HG03558 (cell line): ENCODE measurements around the gene APOL3.
"Not testable (repeated sequence)": the region's sequence is repeated elsewhere in the genome, so short reads cannot be mapped to it uniquely, and the experiment has no call there.

Experiments used
- ATAC-seq: cut with Tn5 transposase; IDR thresholded peaks from one replicate; pipeline ENCODE4 v1.9.1; 2021; ENCODE audit warnings: moderate number of reproducible peaks; ENCODE audit not compliant: unreplicated experiment; ENCODE audit errors: extremely low read depth

APOL3 gene

DNA sequence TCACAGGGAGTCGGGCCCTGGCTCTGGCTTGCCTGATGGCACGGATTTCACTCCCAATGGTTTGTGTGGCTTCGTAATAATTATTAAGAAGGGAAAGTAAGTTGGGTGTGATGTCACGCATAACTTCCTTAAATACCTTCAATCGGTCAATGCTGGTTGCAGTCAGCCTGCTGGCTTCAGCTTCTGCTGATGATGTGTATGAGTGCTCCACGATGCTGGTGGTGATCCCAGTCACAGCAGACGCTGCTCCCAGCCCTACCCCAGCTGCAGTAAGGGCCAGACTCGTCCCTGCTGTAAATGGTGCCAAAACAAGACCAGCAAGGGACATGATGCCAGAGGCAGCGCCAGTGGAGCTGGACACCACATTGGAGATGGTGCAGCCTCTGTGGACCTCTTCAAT lies 19.1 kb downstream of the APOL3 start:
- ATAC-seq, result no peak

DNA sequence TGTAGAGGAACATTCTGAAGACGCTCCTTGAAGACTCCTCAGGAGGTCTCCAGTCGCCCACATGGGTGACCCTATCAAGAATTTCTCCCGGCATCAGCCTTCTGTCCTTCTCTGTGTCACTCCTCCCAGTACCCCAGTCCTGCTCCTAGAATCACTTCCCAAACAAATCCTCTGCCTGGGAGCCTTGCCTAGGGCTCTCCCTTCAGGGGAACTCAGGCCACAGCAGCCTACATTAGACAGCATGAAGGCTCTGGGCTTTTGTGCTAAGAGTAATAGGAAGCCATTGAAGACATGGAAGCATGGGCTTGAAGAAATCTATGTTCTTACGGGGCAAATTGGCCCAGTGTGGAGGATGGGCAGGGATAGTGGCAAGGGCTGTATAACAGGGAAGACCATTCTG lies 21.8 kb downstream of the APOL3 start:
- ATAC-seq, result not testable (repeated sequence)

DNA sequence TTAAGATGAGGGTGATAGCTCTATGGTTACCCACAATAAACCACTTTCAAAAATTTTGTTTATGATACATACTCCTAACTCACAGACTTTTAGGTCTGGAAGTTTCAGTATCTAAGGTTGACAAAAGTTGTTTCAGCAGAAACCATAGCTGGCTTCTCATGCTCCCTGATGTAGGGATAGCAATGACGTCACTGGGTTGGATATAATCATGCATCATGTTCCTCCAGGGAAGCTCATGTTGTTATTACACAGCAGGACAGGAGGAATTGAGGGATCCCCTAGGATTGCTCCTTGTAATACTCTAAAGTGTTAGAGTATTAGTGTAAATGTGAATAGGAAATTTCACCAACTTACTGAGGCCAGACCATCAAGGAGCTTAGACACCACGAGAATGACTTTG lies 23.6 kb downstream of the APOL3 start:
- no peak for ATAC-seq

DNA sequence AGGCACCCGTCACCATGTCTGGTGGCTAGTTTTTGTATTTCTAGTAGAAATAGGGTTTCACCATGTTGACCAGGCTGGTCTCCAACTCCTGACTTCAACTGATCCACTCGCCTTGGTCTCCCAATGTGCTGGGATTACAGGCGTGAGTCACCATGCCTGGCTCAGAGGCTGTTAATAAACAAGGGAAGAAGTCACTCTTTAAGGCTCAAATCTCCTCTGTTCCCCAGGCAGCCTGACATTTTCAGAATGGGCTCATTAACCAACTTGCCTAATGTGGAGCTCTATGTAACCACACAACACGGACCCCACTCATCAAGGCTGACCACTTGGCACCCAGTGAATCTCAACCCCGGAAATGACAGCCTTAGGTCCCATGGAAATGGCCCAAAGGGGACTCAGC lies 24.1 kb downstream of the APOL3 start:
- no peak for ATAC-seq

DNA sequence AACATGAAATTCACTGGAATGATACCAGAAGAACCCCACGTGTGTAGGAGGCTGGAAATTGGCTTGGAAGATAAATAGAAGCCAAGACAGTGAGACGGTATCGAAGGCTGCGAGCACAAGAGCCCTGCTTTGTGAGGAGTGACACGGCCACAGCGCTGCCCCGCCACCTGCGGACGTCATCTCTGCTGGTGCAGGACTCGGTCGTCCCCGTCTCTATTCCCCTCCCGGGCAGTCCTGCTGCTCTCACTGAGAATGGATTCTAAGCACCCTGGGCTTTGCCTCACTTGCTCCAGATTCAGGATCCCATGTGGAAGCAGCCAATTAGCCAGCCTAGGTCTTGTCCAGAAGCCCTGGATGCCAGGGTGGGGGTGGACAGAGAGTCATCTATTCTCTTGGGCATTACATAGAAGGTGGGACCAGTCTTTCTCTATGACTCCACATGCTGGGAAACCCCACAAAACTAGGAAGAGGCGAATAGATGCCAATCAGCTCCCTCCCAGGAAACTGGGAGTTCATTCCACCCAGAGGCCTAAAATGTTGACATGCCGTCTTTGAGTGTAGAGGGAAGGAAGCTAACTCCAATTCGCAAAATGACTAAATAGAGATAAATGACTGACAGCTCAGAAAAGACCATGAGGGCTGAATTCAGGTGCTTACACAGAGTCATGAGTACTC lies 25.1 kb downstream of the APOL3 start:
- ATAC-seq, result no peak

DNA sequence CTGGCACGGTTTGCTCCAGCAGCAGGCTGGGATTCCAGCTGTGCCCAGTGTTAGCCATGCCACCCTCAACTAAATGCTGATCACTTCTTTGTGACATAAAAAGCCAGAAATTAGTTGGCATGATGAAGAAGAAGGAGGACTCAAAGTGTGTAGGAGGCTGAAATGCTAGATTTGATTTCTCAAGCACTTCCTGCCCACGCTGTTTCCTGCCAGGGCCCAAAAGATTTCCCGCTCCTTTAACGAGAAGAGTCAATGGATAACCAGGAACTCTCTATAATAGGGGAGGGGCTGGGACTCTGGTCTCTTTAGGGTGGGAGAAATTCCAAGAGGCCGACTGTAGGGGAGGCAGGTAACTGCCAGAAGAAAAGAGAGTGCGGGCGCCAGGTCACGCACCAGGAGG lies 26.4 kb downstream of the APOL3 start:
- ATAC-seq, result no peak

DNA sequence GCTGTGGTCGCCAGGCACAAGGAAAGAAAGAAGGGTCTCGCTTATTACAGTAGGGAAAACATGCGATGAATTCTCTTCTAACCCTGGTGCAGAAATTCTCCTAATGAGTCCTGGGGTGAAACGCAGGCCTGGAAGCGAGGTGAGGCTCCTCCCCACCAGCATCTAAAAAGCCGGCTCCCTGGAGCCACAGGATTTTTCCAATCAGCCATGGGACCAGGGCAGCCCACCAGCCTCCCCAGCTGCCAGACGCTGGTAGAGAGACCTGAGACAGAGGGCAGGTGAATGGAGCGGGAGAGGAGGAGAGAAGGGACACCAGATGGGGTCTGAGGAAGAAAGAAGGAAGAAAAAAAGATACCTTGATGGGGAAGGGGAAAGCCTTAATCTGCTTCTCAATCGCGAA lies 28.6 kb downstream of the APOL3 start:
- no peak for ATAC-seq

DNA sequence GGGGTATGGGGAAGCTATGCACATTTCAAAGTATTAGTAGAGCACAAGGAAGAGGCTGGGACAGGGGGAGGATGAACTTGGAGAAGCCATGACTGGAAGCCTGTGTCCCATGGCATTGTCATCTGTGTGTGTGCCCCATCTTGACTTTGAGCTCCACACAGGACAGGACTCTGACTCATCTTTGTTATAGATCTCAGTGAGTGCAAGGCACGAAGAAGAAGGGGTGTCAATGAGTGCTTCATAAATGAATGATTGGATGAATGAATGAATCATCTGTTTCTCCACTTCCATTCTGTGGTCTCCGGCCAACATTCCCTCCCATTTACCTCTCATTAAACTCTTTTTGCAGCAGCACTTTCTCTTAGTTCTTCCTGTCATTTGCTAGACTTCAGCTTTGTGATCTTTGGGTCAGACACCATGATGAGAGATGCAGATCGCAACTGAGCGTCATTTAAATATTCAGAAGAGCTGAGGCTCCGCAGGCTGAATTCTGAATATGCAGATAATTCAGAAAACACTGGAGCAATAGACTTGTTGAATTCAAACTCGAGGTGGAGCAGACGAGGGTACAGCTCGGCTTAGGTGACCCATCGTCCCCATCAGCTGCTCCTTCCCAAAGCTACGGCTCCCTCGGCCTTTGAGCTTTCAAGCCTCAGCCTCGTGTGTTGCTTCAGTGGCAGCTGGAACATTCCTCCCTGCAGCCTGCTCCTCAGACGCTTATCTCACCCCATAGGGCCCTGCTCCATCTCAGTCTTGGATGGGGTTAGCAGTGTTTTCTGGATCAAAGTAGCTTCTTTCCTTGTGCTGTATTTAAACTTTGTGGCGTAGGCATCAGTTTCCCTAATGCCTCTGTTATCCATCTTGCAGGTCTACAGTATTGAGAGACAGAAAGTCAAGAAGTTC lies 30.8 kb downstream of the APOL3 start:
- no peak for ATAC-seq

DNA sequence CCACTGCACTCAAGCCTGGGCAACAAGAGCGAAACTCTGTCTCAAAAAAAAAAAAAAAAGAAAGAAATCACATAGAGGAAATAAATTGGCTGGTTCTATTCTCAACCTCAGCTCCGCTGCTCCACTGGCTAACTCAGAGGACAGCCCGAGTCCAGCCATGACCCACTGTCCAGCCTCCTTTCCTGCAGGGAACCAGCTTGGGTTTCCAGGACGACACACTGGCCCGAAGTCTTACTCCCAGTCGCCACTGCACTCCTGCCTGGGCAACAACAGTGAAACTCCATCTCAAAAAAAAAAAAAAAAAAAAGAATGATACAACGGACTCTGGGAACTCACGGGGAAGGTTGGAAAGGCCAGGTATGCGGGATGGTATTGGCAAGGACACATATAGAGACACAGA lies 31.5 kb downstream of the APOL3 start:
- ATAC-seq, result no peak

DNA sequence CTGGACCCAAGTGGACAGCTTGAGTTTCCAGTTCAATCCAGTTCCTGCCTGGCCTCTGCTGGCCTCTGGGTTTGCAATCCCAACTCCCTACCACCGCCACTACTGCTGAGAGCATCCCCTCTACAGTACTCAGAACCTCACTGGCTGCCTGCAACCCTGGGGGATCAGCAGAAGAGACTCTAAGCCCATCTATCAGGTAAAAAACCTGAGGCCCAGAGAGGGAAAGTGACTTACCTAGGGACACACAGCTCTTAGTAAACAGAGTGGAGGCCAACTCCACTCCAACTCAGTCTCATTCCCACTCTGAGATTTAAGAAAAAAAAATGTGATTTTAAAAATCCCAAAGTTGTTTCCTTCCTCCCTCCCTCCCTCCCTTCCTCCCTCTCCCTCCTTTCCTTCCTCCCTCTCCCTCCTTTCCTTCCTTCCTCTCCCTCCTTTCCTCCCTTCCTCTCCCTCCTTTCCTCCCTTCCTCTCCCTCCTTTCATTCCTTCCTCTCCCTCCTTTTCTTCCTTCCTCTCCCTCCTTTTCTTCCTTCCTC lies 34.5 kb downstream of the APOL3 start:
- no peak for ATAC-seq

DNA sequence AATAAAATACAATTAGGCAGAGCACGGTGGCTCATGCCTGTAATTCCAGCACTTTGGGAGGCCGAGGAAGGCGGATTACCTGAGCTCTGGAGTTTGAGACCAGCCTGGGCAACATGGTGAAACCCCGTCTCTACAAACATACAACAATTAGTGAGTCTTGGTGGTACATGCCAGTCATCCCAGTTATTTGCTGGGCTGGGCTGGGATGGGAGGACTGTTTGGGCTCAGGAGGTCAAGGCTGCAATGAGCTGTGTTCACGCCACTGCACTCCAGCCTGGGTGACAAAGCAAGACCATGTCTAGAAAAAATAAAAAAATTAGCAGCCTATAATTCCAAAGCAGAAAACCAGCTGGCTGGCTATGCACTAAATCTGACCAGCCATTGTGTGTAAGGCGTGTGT lies 35.1 kb downstream of the APOL3 start:
- ATAC-seq, result no peak

DNA sequence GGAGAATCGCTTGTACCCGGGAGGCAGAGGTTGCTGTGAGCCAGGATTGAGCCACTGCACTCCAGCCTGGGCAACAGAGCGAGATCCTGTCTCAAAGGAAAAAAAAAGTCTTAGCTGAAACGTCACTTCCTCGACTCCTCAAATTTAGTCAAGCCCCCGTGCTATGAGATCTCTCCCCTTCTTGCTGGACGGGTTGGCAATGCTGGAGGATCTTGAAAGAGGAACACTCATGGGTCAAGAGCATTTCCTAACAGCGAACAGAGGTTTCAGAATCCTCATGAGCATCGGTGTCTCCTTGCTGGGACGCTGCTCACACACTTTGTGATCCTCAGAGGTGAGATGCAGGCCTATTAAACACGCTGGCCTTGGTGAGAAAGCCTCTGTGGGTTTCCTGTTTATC lies 35.9 kb downstream of the APOL3 start:
- no peak for ATAC-seq

DNA sequence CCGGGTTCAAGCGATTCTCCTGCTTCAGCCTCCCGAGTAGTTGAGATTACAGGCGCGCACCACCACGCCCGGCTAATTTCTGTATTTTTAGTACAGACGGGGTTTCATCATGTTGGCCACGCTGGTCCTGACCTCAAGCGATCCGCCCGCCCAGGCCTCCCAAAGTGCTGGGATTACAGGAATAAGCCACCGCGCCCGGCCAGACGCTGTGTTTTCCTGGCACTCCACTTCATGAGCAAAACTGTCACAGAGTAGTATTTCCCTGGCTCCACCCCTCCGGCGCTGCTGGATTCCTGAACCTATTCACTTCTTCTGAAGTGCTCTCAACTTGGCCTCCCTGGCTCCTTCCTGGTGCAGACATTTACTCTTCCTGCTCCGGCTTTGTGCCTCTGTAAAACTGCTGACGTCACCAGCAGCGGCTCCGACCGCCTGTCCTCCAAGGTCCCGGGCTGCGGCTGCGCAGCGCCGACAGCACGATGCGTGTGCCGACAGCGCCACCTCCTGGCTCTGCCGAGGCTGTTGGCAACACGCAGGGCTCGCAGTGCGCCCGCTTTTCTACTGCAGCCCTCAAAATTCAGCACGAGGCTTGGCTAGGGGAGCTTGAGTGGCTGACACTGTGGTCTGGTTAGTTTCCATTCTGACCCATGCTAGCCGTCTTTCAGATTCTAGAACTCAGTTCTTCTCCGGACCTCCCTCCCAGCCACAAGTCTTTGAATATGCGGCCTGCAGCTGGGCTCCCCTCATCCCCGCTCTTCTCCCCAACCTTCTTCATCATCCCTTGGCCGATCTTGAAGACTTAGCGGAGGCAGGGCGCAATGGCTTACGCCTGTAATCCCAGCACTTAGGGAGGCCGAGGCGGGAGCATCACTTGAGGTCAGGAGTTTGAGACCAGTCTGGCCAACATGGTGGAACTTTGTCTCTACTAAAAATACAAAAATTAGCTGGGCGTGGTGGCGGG lies 36.6 kb downstream of the APOL3 start:
- ATAC-seq, result peak; percentile 73

DNA sequence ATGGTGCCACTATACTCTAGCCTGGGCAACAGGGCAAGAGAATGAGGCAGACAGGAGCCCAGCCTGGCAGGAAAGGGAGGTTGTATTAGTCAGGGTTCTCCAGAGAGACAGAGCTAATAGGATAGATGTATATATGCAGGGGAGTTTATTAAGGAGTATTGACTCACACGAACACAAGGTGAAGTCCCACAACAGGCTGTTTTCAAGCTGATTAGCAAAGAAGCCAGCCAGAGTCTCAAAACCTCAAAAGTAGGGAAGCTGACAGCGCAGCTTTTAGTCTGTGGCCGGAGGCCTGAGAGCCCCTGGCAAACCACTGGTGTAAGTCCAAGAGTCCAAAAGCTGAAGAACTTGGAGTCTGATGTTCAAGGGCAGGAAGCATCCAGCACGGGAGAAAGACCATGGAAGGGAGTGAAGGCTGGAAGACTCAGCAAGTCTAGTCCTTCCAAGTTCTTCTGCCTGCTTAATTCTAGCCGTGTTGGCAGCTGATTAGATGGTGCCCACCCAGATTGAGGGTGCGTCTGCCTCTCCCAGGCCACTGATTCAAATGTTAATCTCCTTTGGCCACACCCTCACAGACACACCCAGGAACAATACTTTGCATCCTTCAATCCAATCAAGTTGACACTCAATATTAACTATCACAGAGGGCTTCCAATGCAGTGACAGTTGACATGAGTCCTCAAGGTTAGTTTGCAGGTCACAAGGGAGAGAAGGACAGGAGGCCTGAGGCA lies 39.8 kb downstream of the APOL3 start:
- ATAC-seq, result not testable (repeated sequence)

DNA sequence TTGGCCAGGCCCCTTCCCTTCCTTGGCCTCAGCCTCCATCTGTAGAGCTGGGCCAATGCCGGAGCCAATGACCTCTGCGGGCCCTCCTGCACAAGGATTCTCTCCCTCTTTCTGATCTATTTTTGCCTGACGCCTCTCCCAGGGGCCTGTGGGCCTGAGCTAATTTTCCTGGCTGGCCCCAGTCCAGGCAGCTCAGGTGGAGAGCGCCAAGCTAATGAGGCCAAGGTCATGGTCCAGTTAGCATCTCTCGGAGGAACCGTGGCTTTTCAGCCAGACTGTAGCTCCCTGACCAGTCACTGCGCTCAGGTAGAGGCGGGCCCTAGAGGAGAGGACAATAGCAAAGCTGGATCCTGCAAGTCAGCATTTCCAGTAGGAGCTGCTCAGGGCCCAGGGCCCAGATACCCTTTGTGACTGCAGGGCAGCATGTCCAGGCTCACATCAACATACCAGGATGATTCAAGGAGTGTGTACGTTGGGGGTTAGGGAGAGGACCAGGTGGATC lies 43.5 kb downstream of the APOL3 start:
- ATAC-seq, result no peak

DNA sequence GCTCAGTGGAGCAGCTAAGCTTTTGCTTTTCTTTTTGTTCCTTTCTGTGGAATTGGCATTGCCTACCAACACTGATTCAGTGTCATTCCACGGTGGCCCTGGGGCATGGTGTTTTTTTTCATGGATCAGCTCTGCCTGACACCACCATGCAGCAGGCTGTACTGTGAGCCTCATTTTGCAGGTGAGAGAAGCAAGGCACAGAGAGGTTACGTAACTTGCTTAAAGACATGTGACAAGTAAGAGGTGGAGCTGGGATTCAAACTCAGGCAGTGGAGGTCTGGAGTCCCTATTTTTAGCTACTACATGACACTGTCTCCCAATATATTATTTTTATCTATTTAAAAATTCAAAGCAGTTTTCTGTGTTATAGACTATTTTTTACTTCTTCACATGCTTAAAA lies 44.4 kb downstream of the APOL3 start:
- no peak for ATAC-seq

DNA sequence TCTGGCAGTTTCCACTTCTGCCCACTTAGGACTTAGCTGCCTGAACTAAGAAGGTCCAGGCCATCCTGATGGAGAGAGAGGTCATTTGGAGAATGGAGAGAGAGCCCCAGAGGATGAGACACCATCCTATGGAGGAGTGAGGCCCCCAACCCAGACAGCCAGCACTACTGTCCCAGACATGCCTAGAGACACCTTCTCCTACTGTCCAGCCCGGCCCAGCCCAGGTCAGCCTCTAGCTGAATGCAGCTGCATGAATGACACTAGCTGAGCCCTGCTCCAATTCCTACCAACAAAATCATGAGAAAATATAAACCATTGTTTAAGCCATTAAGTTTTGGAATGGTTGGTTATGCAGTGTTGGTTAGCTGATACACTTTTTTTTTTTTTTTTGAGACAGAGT lies 47.4 kb downstream of the APOL3 start:
- ATAC-seq, result no peak

DNA sequence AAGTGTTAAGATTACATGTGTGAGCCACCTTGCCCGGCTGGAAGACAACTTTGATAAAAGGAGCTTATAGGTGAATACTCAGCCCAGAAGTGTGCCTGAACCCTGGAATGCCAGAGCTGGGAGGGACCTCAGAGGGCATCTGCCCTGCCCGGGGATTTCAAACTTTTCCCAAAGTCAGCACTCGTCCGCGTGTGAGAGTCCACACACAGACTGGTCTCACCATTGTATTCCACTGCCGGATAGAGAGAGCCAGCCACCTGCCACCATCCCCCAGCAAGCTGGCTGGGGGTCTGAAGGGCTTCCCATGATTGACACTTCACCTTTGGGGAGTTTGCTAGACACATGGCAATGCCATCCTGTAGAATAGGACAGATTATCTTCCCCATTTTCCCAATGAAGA lies 49.2 kb downstream of the APOL3 start:
- no peak for ATAC-seq

DNA sequence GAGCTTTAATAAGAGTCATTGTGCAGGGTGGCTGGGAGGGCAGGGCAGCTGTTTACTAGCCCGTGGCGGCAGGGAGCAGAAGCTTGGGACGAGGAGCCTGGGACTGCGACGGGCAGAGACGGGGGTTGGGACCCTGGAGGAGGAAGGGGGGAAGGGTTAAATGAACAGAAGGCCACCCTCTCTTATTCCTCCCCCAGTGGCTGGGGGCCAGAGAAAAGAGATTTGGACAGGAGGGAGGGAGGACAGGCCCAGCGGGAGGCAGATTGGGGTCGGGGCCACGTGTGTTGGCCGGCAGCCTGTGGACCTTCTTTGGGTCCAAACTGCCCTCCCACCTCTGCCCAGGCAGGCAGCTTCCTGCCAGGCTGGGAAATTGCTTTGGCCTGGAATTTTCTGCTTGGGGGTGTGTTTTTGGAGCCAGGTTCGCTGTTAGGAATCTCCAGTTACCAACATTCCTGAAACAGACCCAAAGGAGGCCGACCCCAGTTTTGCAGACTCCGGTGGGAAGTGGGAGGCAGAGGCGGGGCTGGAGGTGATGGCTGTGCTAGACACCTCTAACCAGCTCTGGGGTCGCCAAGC lies 50.2 kb downstream of the APOL3 start:
- ATAC-seq, result no peak
